Lower lobe of right lung (tissue), 2 donors: Measurements from ENCODE around the gene TSEN54. TPM values are rescaled to one million over a fixed set of nuclear protein-coding genes. Genes with fewer than 3 reads are reported as not detected.

Source experiments
- ATAC-seq, 2 donors: fragments of 200-7000 bp; cut with Tn5 transposase; one replicate each; pipeline ENCODE4 v1.9.1; 2020 to 2022; ENCODE audit warnings: mild to moderate bottlenecking in 2 of 2, moderate library complexity in 2 of 2
- DNase-seq: peaks from one replicate; pipeline ENCODE4 v3.0.0-alpha.2; 2020
- H3K27ac ChIP-seq: fragments of 200-600 bp; one replicate; pipeline ENCODE4 v1.8.0; 2022
- H3K27me3 ChIP-seq: fragments of 200-600 bp; one replicate; pipeline ENCODE4 v1.8.0; 2022; ENCODE audit warnings: low read depth
- H3K36me3 ChIP-seq: fragments of 200-600 bp; one replicate; pipeline ENCODE4 v1.8.0; 2022; ENCODE audit warnings: mild to moderate bottlenecking
- H3K4me1 ChIP-seq: fragments of 200-600 bp; one replicate; pipeline ENCODE4 v1.8.0; 2022
- H3K4me3 ChIP-seq: fragments of 200-600 bp; one replicate; pipeline ENCODE4 v1.8.0; 2022; ENCODE audit warnings: mild to moderate bottlenecking
- H3K9me3 ChIP-seq: fragments of 200-600 bp; one replicate; pipeline ENCODE4 v1.8.0; 2022
- intact Hi-C: fragments of 100-400 bp; cut with DNase I; formaldehyde crosslinking; loops from one replicate; pipeline ENCODE4 v1.11.0; 2022
- total RNA-seq: library from RNA; stranded (reverse); fragmentation: NEBNext Ultra II Directional; extraction: Animal tissue kit (Norgen Biotek cat#: 25700); gene quantifications from one replicate; pipeline ENCODE4 v1.2.1, GENCODE V29; 2021
- TF ChIP-seq, protein P1 (sequence below): fragments of 200-600 bp; IDR thresholded peaks from one replicate; pipeline ENCODE4 v1.8.0; 2022; ENCODE audit warnings: antibody characterized with exemption, mild to moderate bottlenecking
- donor health status: DM: no; HTN: yes; CAD: no; lungs with severe emphysema.

The TSEN54 gene
- total RNA-seq, 1 donor from 2014 or later: 20.4 TPM

- intact Hi-C loops: no loop called here
- peak; percentile 57 for DNase-seq
- Histone ChIP-seq H3K27me3 (no peaks in the 10 kb centered on the region), H3K27ac (peak overlapping the region; percentile 86), H3K36me3 (peaks cover 14% of the 10 kb centered on the region), H3K9me3 (no peaks in the 10 kb centered on the region), H3K4me3 (peak overlapping the region; percentile 68), H3K4me1 (peaks cover 59% of the 10 kb centered on the region)
- TF ChIP-seq, protein P1, sequence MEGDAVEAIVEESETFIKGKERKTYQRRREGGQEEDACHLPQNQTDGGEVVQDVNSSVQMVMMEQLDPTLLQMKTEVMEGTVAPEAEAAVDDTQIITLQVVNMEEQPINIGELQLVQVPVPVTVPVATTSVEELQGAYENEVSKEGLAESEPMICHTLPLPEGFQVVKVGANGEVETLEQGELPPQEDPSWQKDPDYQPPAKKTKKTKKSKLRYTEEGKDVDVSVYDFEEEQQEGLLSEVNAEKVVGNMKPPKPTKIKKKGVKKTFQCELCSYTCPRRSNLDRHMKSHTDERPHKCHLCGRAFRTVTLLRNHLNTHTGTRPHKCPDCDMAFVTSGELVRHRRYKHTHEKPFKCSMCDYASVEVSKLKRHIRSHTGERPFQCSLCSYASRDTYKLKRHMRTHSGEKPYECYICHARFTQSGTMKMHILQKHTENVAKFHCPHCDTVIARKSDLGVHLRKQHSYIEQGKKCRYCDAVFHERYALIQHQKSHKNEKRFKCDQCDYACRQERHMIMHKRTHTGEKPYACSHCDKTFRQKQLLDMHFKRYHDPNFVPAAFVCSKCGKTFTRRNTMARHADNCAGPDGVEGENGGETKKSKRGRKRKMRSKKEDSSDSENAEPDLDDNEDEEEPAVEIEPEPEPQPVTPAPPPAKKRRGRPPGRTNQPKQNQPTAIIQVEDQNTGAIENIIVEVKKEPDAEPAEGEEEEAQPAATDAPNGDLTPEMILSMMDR: no peak
- ATAC-seq: no peak
Observed at GRCh38 chr17:75514299-75514918, 1.9 kb upstream of the TSEN54 start.

DNA sequence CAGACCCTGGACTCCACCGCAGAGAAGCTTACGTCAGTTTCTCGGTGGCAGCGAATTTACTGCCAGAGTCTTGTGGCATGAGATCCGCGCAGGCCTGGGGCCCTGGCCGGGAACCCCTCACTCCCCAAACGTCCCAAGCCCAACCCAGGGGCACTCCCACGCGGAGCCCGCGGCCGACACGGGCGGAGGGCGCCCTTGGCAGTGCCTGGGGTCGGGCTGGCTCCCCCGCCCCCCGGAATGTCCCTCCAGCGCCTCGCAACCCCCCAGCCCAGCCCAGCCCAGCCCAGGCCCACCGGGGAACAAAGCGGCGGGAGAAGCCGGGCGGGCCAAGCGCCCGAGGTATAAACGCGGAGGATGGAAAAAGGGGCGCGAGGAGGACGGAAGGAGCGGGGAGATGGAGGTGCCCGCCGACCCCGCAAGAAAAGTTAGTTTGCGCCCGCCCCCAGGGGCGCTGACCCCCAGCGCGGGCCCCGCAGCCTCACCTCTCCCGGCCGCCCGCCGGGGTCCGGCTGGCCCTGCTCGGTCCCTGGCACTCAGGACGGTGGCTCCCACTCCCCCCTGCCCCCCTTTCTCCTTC lies 1.3 kb upstream of the TSEN54 start:
- peak; percentile 51 for DNase-seq

GRCh38 chr17:75515496-75516254 lies 653 bp upstream of the TSEN54 start, which contains the start of gene CASKIN2:
Gene CASKIN2, minus strand, starts transcription at chr17:75515537. Its CDS starts 1,733 bp downstream, at chr17:75513804.
- H3K9me3 ChIP-seq: no peaks in the 10 kb centered on the region
- intact Hi-C loops: no loop called here
- no peaks in the 10 kb centered on the region for H3K27me3 ChIP-seq
- peak within 1 kb of the TSS; percentile 68 for H3K4me3 ChIP-seq
- TF ChIP-seq, protein P1: peak; percentile 90
- ATAC-seq: peak; percentile 91 to 92
- peaks cover 52% of the 10 kb centered on the region for H3K4me1 ChIP-seq
- H3K27ac ChIP-seq: peak within 1 kb of the TSS; percentile 86
- peak; percentile 94 for DNase-seq
- peaks cover 22% of the 10 kb centered on the region for H3K36me3 ChIP-seq

More for the DNA sequence above, 1.3 kb upstream of the TSEN54 start:
- peak; percentile 0 to 1 for ATAC-seq
- Histone ChIP-seq H3K27ac (peak overlapping the region; percentile 86), H3K9me3 (no peaks in the 10 kb centered on the region), H3K27me3 (no peaks in the 10 kb centered on the region), H3K4me3 (peak overlapping the region; percentile 68), H3K4me1 (peaks cover 59% of the 10 kb centered on the region), H3K36me3 (peaks cover 18% of the 10 kb centered on the region)
- TF ChIP-seq, protein P1: no peak
- intact Hi-C loops: no loop called here

DNA sequence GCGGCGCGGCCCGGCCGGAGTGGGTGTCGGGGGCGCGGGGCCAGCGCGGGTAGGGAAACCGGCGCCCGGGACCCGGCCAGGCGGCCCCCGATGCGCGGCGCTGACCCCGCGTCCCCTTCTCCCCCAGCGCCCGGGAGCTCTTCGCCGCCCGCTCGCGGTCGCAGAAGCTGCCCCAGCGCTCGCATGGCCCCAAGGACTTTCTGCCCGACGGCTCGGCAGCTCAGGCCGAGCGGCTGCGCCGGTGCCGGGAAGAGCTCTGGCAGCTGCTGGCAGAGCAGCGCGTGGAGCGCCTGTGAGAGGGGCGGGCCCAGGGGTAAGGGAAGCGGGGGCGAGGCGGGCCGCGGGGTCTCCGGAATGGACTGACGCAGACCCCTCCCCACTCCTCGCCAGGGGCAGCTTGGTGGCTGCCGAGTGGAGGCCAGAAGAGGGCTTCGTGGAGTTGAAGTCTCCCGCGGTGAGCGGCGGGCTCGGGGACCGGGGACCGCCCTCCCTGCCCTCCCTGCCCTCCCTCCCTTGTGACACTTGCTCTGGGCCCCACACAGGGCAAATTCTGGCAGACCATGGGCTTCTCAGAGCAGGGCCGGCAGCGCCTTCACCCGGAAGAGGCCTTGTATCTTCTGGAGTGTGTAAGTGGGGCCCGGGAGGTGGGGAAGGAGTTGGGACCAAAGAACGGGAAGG lies 430 bp downstream of the TSEN54 start:
- peaks cover 41% of the 10 kb centered on the region for H3K4me1 ChIP-seq
- H3K36me3 ChIP-seq: peaks cover 32% of the 10 kb centered on the region
- DNase-seq (peak; percentile 67), ATAC-seq (no peak)
- no peaks in the 10 kb centered on the region for H3K9me3 ChIP-seq
- peak overlapping the region; percentile 67 for H3K27ac ChIP-seq
- H3K27me3 ChIP-seq: no peaks in the 10 kb centered on the region
- intact Hi-C loops: no loop called here
- peak overlapping the region; percentile 68 for H3K4me3 ChIP-seq
- TF ChIP-seq, protein P1: no peak

- Histone ChIP-seq H3K27ac (no peak overlapping the region), H3K27me3 (no peaks in the 10 kb centered on the region), H3K36me3 (peaks cover 37% of the 10 kb centered on the region), H3K9me3 (no peaks in the 10 kb centered on the region), H3K4me3 (peak overlapping the region; percentile 68), H3K4me1 (peaks cover 36% of the 10 kb centered on the region)
- intact Hi-C loops: no loop called here
- TF ChIP-seq, protein P1: no peak
- peak; percentile 44 for DNase-seq
- no peak for ATAC-seq
Observed at GRCh38 chr17:75517297-75517865, 1.1 kb downstream of the TSEN54 start.
